HepG2 (cell line): ENCODE measurements around the gene EFCAB8. TPM values are rescaled to one million over a fixed set of nuclear protein-coding genes. Genes with fewer than 3 reads are reported as not detected.

Experiments used
- CAMTA2 ChIP-seq: sonication (generic); formaldehyde crosslinking; IDR thresholded peaks from 2 replicates; pipeline ENCODE4 v1.4.0; 2020; ENCODE audit warnings: mild to moderate bottlenecking, missing genetic modification reagents, borderline replicate concordance
- CHD4 ChIP-seq: fragments of 200-600 bp; sonication (generic); IDR thresholded peaks from 2 replicates; pipeline ENCODE4 v1.7.0; 2017; ENCODE audit warnings: mild to moderate bottlenecking, low read length, borderline replicate concordance
- EEA1 ChIP-seq: sonication (generic); formaldehyde crosslinking; IDR thresholded peaks from 2 replicates; pipeline ENCODE4 v1.5.1; 2020; ENCODE audit warnings: mild to moderate bottlenecking, missing genetic modification reagents, borderline replicate concordance
- EP300 ChIP-seq, 3 experiments: sonication (generic) in 1 of 3; formaldehyde crosslinking in 1 of 3; IDR thresholded peaks; 2 replicates each; pipeline versions ENCODE4 v1.5.1 to v1.6.1; 2011 to 2020; ENCODE audit warnings: low read depth in 2 of 3, low read length in 2 of 3, borderline replicate concordance in 1 of 3, improper control_type of control experiment in 1 of 3, mild to moderate bottlenecking in 1 of 3, missing genetic modification reagents in 1 of 3, moderate library complexity in 1 of 3
- JUNB ChIP-seq: sonication (generic); formaldehyde crosslinking; IDR thresholded peaks from 2 replicates; pipeline ENCODE4 v1.8.0; 2022; ENCODE audit warnings: missing genetic modification reagents, mild to moderate bottlenecking, borderline replicate concordance
- KMT2B ChIP-seq: IDR thresholded peaks from 2 replicates; pipeline ENCODE4 v1.6.1; 2016; ENCODE audit warnings: missing genetic modification reagents, missing compliant biosample characterization
- MAFF ChIP-seq: IDR thresholded peaks from 2 replicates; pipeline ENCODE4 v1.6.1; 2011; ENCODE audit warnings: low read depth, low read length, improper control_type of control experiment
- MAFG ChIP-seq: sonication (generic); formaldehyde crosslinking; IDR thresholded peaks from 2 replicates; pipeline ENCODE4 v1.5.1; 2020; ENCODE audit warnings: mild to moderate bottlenecking, missing genetic modification reagents
- REPIN1 ChIP-seq: sonication (generic); formaldehyde crosslinking; IDR thresholded peaks from 2 replicates; pipeline ENCODE4 v1.8.0; 2022; ENCODE audit warnings: missing genetic modification reagents, low read depth, mild to moderate bottlenecking, borderline replicate concordance
- SOX5 ChIP-seq: IDR thresholded peaks from 2 replicates; pipeline ENCODE4 v1.6.1; 2016; ENCODE audit warnings: borderline replicate concordance
- ZMYM2 ChIP-seq: sonication (generic); formaldehyde crosslinking; IDR thresholded peaks from 2 replicates; pipeline ENCODE4 v1.8.0; 2022; ENCODE audit warnings: mild to moderate bottlenecking, missing genetic modification reagents
- ZNF232 ChIP-seq: sonication (generic); formaldehyde crosslinking; IDR thresholded peaks from 2 replicates; pipeline ENCODE4 v1.4.0; 2020; ENCODE audit warnings: missing genetic modification reagents, borderline replicate concordance
- ZNF790 ChIP-seq: sonication (generic); formaldehyde crosslinking; IDR thresholded peaks from 2 replicates; pipeline ENCODE4 v1.8.0; 2022; ENCODE audit warnings: missing genetic modification reagents, mild to moderate bottlenecking, borderline replicate concordance
- ZSCAN31 ChIP-seq: sonication (generic); formaldehyde crosslinking; IDR thresholded peaks from 2 replicates; pipeline ENCODE4 v1.5.0; 2020; ENCODE audit warnings: low read depth, mild to moderate bottlenecking, missing genetic modification reagents
- polyA plus RNA-seq, 8 experiments: library from polyadenylated mRNA; depleted of rRNA in 3 of 8; stranded (reverse) in 7 of 8; unstranded in 1 of 8; fragments of >200 nt; fragmentation: Illumina TruSeq in 4 of 8; extraction: Trizol in 4 of 8; gene quantifications; 2 replicates each; pipeline versions ENCODE4 v1.2.1 to v1.2.3, GENCODE V29; 2011 to 2016; ENCODE audit warnings: low read depth in 4 of 8, missing spikeins in 1 of 8, mixed read lengths in 1 of 8; ENCODE audit not compliant: insufficient read depth in 1 of 8
- total RNA-seq, 5 experiments: library from RNA; depleted of rRNA; stranded (reverse); fragments of >200 nt; fragmentation: Illumina TruSeq; extraction: Trizol; gene quantifications; 2 replicates each; pipeline ENCODE4 v1.2.3, GENCODE V29; 2016; ENCODE audit warnings: low read depth in 1 of 5
- TF ChIP-seq, protein P1 (sequence below): sonication (generic); formaldehyde crosslinking; IDR thresholded peaks from 2 replicates; pipeline ENCODE4 v1.5.0; 2020; ENCODE audit warnings: mild to moderate bottlenecking, missing genetic modification reagents, borderline replicate concordance
- TF ChIP-seq, protein P2 (sequence below): sonication (generic); IDR thresholded peaks from 2 replicates; pipeline ENCODE4 v1.6.1; 2016; ENCODE audit warnings: low read depth, borderline replicate concordance
- TF ChIP-seq, protein P3 (sequence below): sonication (generic); formaldehyde crosslinking; IDR thresholded peaks from 2 replicates; pipeline ENCODE4 v1.5.0; 2020; ENCODE audit warnings: missing genetic modification reagents, mild to moderate bottlenecking, borderline replicate concordance
- TF ChIP-seq, protein P4 (sequence below): sonication (generic); formaldehyde crosslinking; IDR thresholded peaks from 2 replicates; pipeline ENCODE4 v1.4.0; 2020; ENCODE audit warnings: missing genetic modification reagents

Gene EFCAB8
- total and polyA plus RNA-seq, 2 of the 13 experiments (the other 11 are each of a cell fraction or from before 2014, with no cell fraction given): 0.15 to 0.22 TPM

DNA sequence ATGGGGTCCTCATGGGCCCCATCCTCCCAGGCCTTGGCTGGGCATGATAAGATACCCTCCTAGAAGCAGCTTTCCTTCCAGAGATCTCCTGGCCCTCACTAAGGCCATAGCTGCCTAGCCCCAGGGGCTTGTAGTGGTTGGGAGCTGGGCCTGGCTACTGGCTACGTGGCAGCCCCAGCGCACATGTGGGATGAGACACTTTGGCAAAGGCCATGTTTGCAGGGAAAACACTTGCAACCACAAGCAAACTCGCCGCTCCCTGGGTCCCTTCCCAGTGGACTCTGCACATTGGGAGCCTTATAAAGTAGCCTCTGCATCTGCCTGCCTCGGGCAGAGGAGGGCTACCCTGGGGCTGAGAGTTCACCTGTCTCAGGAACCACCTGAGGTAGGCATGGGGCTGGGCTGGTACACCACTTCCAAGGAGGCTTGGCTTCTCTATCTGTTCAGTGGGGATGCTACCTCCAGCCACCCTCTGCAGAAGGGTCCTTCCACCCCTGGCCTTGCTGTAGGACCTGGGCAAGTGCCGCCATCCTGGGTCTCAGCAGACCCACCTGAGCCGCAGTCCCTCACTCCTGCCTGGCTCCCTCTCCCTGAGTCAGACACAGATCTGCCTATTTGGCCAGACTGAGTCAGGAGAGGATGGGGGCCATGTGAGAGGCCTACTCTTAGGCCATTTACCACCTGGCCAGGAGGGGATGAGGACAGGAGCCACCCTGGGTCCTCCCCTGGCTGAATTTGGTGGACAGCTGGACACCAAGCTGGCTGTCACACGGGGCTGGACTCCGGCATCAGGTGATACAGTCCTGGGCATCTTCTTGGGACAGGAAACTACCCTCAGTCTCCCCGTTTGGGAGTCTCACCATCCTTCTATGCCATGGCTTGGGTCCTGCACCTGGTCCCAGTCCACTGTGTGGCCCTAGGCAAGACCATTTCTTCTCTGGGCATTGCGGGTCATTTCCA, 148.9 kb downstream of the EFCAB8 start, which contains the start of gene BPIFB2 (continued):
- TF ChIP-seq, protein P1, sequence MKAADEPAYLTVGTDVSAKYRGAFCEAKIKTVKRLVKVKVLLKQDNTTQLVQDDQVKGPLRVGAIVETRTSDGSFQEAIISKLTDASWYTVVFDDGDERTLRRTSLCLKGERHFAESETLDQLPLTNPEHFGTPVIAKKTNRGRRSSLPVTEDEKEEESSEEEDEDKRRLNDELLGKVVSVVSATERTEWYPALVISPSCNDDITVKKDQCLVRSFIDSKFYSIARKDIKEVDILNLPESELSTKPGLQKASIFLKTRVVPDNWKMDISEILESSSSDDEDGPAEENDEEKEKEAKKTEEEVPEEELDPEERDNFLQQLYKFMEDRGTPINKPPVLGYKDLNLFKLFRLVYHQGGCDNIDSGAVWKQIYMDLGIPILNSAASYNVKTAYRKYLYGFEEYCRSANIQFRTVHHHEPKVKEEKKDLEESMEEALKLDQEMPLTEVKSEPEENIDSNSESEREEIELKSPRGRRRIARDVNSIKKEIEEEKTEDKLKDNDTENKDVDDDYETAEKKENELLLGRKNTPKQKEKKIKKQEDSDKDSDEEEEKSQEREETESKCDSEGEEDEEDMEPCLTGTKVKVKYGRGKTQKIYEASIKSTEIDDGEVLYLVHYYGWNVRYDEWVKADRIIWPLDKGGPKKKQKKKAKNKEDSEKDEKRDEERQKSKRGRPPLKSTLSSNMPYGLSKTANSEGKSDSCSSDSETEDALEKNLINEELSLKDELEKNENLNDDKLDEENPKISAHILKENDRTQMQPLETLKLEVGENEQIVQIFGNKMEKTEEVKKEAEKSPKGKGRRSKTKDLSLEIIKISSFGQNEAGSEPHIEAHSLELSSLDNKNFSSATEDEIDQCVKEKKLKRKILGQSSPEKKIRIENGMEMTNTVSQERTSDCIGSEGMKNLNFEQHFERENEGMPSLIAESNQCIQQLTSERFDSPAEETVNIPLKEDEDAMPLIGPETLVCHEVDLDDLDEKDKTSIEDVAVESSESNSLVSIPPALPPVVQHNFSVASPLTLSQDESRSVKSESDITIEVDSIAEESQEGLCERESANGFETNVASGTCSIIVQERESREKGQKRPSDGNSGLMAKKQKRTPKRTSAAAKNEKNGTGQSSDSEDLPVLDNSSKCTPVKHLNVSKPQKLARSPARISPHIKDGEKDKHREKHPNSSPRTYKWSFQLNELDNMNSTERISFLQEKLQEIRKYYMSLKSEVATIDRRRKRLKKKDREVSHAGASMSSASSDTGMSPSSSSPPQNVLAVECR (CRISPR knock-in tag): peak; percentile 80; the same call in 1 of the 2 replicates
- TF ChIP-seq, protein P2, sequence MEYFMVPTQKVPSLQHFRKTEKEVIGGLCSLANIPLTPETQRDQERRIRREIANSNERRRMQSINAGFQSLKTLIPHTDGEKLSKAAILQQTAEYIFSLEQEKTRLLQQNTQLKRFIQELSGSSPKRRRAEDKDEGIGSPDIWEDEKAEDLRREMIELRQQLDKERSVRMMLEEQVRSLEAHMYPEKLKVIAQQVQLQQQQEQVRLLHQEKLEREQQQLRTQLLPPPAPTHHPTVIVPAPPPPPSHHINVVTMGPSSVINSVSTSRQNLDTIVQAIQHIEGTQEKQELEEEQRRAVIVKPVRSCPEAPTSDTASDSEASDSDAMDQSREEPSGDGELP: 0 out of 2 replicates have a peak, but pooled peaks have one; percentile 38
- TF ChIP-seq ZSCAN31 (peak; percentile 99), REPIN1 (CRISPR knock-in tag) (peak; percentile 96), CHD4 (no peak), MAFG (no peak), ZNF232 (peak; percentile 41), EEA1 (CRISPR knock-in tag) (0 out of 2 replicates have a peak, but pooled peaks have one; percentile 86), EP300 (IDR thresholded peaks at IDR 0.05; ENCODE audit: low read depth in 2 of 2, low read length in 2 of 2) (peak; percentile 27 to 84; a peak in 3 of 4 replicates), EP300 (CRISPR knock-in tag; IDR thresholded peaks at IDR 0.05; ENCODE audit: borderline replicate concordance) (peak; percentile 86), JUNB (CRISPR knock-in tag) (no peak), ZMYM2 (peak; percentile 55; the same call in 1 of the 2 replicates), KMT2B (CRISPR knock-in tag) (0 out of 2 replicates have a peak, but pooled peaks have one; percentile 32), MAFF (0 out of 2 replicates have a peak, but pooled peaks have one; percentile 10), CAMTA2 (CRISPR knock-in tag) (peak; percentile 90; the same call in 1 of the 2 replicates), SOX5 (peak; percentile 72), ZNF790 (no peak)
- TF ChIP-seq, protein P3, sequence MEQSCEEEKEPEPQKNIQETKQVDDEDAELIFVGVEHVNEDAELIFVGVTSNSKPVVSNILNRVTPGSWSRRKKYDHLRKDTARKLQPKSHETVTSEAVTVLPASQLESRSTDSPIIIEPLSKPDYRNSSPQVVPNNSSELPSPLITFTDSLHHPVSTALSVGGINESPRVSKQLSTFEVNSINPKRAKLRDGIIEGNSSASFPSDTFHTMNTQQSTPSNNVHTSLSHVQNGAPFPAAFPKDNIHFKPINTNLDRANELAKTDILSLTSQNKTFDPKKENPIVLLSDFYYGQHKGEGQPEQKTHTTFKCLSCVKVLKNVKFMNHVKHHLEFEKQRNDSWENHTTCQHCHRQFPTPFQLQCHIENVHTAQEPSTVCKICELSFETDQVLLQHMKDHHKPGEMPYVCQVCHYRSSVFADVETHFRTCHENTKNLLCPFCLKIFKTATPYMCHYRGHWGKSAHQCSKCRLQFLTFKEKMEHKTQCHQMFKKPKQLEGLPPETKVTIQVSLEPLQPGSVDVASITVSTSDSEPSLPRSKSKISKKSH (CRISPR knock-in tag): peak; percentile 81
- TF ChIP-seq, protein P4, sequence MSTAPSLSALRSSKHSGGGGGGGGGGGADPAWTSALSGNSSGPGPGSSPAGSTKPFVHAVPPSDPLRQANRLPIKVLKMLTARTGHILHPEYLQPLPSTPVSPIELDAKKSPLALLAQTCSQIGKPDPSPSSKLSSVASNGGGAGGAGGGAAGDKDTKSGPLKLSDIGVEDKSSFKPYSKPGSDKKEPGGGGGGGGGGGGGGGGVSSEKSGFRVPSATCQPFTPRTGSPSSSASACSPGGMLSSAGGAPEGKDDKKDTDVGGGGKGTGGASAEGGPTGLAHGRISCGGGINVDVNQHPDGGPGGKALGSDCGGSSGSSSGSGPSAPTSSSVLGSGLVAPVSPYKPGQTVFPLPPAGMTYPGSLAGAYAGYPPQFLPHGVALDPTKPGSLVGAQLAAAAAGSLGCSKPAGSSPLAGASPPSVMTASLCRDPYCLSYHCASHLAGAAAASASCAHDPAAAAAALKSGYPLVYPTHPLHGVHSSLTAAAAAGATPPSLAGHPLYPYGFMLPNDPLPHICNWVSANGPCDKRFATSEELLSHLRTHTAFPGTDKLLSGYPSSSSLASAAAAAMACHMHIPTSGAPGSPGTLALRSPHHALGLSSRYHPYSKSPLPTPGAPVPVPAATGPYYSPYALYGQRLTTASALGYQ: peak; percentile 69
